GM19372 (cell line): ENCODE measurements around the gene SNU13.
"Not testable (repeated sequence)": the region's sequence is repeated elsewhere in the genome, so short reads cannot be mapped to it uniquely, and the experiment has no call there.

Experiments
- ATAC-seq: cut with Tn5 transposase; IDR thresholded peaks from one replicate; pipeline ENCODE4 v1.9.1; 2021; ENCODE audit warnings: mild to moderate bottlenecking, low read depth, moderate library complexity; ENCODE audit not compliant: unreplicated experiment

SNU13 gene

DNA sequence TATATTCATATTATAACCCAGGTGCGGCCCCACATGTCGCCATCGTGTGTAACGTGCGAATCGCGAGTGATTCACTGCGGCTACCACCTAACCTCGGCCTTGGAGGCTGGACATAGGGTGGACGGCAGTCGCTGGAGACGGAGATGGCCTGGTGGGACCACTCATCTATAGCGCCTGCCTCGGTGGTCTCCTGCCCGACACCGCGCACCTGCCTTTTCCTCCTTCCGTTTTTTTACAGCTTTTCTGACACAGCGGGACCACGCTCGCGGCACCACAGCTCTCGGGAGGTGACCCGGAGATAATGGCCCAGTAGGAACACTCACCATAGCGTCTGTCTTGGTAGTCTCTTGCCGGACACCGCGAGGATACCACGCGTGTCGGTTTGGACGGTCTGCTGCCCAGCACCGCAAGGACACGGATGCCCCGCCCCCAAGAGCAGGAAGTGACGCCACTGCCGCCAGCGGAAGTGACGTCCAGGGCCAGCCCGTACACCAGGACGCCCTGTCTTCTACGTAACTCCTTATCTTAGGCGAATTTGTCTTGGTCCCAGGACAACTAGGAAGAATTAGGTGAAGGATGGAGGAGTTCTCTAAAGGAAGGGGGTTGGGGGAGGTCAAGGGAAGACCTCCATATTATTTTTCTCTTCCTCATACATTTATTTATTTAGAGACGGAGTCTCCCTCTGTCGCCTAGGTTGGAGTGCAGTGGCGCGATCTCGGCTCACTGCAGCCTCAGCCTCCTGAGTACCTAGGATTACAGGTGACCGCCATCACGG is 6.4 kb downstream of the SNU13 start:
- peak; percentile 70 for ATAC-seq

DNA sequence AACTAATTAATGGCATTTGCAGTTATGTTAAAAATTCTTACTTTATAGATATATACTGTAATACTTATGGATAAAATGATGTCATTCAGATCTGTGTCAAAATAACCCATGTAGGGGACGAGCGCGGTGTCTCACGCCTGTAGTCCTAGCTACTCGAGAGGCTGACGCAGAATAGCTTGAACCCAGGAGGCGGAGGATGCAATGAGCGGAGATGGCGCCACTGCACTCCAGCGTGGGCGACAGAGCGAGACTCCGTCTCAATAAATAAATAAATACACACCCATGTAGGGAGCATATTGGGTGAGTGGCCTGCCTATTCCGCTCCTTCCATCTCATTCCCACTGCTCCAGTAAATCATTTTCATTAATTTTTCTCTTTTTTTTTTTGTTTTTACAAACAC is 7.1 kb downstream of the SNU13 start:
- no peak for ATAC-seq

DNA sequence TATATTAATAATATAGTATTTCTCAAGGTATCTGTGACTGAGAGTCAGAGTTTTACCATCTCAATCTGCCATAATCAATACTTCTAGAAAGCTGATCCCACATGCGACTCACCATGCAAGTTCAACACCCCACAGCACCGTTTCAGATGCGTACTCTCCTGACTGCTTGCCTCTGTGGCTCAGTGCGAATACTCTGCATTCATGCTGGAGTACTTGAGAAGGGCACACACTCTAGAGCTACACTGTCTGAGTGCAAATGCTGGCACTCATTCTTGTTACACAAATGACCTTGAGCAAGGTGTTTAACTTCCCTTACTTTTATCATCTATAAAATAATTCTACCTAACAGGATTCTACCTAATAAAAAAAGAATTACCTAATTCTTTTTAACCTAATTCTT is 12.5 kb downstream of the SNU13 start:
- ATAC-seq: no peak

DNA sequence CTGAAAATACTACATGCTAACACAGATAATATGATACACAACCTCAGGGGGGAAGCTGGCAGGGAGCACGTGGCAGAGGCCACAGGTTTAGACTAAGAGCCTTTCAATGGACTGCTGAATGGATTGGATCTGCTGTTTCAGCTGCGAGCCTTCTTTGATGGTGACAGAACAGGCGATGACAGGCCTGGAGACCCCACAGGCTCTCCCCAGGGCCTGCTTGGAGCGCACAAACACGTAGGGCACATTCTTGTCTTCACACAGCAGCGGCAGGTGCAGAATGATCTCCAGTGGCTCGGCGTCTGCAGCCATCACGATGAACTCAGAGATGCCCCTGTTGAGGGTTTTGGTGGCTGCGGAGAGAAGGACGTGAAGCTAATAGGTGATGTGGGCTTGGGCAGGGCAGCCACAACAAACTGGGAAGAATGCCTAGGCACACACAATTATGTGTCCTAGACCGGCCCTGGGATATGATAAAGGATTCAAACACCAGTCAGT is 13.8 kb downstream of the SNU13 start:
- ATAC-seq: no peak

DNA sequence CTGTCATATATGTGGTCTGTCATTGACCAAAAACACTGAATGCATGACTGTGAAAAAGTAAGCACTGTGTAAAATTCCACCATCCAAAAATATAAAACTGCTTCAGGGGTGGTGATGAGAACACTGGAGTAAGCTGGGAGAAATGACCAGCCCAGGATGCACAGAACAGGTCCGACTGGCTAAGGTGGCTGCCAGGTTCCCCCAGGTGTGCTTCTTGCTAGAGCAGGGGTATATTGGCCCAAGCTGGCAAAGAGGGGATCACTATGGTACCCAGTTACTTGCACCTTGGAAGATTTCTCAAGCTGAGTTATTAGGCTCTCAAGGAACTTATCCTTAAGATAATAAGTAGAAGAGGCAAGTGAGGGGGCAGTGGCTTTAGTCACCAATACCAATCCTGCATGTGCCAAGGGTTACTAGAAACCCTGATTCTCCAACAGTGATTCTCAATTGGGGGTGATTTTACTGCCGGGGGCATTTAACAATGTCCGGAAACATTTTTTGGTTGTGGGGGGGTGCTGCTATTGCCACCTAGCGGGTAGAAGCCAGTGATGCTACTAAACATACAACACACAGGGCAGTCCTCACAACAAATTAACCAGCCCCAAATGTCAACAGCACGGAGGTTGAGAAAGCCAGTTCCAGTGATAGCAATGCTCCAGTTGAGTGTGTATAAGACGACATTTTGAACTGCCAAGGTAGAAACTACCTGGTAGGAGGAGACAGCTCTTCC is 15.7 kb downstream of the SNU13 start:
- no peak for ATAC-seq

DNA sequence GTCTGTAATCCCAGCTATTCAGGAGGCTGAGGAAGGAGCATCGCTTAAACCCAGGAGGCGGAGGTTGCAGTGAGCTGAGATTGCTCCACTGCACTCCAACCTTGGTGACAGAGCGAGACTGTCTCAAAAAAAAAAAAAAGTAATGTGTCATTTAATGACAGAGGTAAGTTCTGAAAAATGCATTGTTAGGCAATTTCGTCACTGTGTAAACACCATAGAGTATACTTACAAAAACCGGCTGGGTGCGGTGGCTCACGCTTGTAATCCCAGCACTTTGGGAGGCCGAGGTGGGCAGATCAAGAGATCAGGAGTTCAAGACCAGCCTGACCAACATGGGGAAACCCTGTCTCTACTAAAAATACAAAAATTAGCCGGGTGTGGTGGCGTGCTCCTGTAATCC is 16.6 kb downstream of the SNU13 start:
- not testable (repeated sequence) for ATAC-seq

DNA sequence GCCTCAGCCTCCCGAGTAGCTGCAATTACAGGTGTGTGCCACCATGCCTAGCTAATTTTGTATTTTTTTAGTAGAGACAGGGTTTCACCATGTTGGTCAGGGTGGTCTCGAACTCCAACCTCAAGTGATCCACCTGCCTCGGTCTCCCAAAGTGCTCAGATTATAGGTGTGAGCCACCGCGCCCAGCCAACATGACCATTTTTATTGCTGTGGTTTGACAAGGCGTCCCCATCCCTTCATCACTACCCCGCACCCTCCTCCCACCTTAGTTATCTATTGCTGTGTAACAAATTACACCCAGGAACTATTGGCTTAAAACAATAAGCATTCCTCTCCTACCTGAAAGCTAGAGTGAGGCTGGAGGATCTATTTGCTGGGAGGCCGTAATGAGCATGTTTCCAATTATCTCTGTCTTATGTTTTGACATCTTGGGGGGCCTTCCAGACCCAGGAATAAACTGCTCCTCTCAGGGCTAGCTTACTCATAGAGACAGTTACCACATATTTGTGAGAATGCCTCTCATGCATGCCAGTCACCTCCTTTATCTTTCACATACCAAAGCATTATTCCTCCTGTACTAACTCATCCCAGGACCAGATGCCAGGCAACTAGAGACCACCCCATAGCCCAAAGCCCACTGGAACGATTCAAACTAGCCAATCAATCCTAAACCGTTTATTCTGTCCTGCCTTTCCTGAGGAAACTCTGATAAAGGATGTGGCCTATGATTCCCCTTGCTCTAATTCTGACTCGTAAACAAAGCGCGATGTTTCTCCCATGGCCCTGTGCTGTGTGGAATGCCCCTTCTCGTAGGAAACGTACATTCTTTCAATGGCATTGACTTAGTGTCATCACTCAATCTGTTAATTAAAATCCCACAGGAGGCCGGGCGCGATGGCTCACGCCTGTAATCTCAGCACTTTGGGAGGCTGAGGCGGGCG is 19.4 kb downstream of the SNU13 start:
- ATAC-seq: no peak

DNA sequence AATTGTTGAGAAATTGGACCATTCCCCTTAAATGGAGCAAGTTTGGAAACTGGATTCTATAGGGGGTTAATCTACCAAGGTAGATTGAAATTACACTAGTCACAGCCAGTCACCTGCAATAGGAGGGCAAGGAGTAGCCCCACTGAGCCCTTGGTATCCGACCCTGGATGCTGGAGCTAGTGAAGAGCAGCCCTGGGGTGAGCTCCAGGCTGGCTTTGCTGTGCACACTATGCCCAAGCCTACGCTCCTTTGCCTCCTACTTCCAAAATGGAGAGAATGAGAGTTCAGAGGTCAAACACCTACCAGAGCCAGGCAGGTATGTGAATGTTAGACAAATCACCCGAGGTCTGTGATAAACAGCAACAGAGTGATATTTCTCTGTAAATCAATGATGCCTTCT is 23.7 kb downstream of the SNU13 start:
- ATAC-seq: no peak

DNA sequence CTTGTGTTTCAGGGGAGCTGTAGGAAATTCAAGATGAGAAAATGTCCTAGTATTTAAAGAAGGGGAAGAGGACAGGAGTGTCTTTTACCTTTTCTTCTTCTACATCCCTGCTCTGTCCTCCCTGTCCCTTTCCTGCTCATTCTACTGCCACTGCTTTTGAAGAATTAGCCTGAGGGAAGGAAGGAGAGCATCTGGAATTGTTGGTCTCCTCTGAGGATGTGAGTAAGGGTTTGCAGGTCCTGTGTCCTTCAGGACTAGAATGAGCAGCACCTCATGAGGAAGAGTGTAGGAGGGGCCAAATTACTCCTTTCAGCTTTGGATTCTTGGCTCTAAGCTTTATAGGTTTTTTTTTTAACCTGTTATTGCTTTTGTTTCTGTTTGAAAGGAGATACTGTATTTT is 24.2 kb downstream of the SNU13 start:
- no peak for ATAC-seq

DNA sequence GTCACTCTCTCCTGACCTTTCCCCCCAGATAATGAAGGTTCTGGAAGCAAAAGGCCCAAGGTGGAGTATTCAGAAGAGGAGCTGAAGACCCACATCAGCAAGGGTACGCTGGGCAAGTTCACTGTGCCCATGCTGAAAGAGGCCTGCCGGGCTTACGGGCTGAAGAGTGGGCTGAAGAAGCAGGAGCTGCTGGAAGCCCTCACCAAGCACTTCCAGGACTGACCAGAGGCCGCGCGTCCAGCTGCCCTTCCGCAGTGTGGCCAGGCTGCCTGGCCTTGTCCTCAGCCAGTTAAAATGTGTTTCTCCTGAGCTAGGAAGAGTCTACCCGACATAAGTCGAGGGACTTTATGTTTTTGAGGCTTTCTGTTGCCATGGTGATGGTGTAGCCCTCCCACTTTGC is 25.1 kb downstream of the SNU13 start:
- not testable (repeated sequence) for ATAC-seq

DNA sequence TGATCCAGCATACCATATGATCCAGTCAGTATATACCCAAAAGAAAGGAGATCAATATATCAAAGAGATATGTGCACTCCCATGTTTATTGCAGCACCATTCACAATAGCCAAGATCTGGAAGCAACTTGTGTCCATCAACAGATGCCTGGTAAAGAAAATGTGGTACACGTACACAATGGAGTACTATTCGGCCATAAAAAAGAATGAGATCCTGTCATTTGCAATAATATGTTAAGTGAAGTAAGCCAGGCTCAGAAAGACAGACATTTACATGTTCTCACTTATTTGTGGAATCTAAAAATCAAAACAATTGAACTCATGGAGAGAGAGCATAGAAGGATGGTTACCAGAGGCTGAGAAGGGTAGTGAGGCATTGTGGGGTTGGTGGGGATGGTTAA is 27.0 kb downstream of the SNU13 start:
- ATAC-seq: no peak

DNA sequence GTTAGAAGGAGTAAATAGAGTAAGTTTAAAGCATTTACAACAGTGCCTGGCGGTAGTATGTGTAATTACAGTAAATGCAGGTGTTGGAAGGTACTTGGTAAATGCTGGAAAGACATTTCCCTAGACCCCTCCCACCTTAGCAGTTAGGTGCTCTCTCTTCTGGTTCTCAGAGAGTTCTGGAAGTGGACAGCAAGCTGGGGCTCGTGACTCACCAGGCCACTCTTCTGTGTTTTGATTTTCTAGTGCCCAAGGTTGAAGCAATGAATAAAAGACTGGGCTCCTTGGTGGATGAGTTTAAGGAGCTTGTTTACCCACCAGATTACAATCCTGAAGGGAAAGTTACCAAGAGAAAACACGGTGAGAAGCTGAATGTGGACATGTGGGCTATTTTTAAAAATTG is 27.6 kb downstream of the SNU13 start:
- ATAC-seq: no peak

DNA sequence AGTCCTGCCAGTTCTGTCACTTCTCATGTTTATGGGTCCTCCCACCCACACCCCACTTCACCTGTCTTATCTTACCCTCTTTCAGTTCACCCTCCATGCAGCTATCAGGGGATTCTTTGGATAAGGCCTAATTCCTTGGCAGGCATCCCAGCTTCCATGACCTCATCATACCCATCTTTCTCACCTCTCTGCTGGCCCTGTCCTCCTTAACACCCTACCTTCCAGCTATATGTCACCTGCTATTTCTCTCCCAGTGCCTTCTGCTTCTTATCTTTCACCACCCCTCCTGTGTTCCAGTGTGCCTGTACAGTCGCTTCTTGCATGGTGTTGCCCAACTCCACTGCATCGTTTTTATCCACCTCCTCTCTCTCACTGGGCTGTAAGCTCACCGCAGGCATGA is 28.3 kb downstream of the SNU13 start:
- no peak for ATAC-seq

DNA sequence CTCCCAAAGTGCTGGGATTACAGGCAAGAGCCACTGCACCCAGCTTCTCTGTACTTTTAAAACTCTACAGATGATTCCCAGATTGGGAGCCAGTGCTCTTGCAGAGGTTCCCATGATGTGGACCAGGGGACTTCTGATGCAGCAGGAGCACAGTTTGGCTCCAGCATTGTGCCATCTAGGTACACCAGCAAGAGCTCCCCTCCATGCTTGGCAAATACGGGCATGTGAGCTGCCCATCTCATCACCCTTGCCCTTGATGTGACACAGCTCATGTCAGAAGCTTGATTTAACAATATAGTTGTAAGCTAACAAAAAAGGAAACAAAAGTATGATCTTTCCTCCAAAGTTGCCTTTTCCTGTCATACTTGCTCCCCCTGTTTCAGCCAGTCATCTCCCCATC is 28.7 kb downstream of the SNU13 start:
- no peak for ATAC-seq

DNA sequence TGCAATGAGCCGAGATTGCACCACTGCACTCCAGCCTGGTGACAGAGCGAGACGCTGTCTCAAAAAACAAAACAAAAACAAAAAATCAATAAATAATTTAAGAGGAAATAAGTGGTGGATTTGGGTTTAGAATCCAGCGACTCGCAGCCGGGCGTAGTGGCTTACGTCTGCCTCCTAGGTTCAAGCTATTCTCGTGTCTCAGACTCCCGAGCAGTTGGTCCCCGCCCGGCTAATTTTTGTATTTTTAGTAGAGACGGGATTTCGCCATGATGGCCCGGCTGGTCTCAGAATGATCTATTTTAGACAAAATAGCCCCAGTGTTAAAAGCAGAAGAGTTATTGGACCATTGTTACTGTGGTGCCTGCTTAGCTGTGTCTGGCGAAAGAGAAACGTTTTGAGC is 29.8 kb downstream of the SNU13 start:
- ATAC-seq: no peak

DNA sequence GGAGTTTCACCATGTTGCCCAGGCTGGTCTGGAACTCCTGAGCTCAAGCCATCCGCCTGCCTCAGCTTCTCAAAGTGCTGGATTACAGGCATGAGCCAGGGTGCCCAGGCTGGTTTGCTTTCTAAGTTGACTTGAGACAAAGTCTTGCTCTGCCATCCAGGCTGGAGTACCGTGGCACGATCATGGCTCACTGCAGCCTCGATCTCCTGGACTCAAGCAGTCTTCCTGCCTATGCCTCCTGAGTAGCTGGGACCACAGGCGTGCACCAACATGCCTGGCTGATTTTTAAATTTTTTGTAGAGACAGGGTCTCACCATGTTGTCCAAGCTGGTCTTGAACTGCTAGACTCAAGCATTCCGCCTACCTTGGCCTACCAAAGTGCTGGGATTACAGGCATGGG is 31.0 kb downstream of the SNU13 start:
- no peak for ATAC-seq

DNA sequence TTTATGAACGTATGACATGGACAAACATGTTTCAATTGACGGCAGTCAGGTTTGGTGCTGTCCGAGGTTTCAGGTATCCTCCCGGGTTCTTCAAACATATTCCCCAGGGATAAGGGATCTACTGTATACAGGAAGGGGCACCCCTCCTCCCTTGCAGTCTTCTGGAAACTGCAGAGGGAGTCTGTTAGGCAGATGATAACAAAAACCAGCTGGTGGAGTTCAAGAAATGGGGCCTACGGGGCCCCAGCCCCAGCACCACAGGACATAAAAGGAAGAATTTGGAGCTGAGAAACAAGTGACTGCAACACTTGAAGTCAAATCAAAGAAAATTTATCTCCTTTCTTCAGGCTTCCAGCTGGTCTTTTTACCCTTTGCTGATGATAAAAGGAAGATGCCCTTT is 32.1 kb downstream of the SNU13 start:
- ATAC-seq: no peak

DNA sequence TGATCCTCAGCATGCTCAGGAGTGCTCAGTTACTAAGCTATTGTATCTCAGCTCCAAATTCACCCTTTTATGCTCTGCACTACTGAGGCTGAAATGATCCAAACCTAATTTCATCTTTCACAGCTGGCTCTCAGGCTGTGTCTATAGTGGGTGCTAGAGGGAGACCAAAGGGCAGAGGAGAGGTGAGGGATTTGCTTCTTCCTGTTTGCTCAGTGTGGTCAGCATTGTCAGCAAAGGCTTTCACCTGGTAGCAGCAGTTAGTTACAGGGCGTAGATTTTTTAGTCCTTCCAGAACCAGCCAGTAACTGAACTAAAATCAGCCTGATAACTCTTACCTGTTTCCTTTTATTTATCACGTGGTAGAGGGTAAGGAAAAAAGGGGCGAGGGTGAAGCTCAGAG is 34.3 kb downstream of the SNU13 start:
- no peak for ATAC-seq

DNA sequence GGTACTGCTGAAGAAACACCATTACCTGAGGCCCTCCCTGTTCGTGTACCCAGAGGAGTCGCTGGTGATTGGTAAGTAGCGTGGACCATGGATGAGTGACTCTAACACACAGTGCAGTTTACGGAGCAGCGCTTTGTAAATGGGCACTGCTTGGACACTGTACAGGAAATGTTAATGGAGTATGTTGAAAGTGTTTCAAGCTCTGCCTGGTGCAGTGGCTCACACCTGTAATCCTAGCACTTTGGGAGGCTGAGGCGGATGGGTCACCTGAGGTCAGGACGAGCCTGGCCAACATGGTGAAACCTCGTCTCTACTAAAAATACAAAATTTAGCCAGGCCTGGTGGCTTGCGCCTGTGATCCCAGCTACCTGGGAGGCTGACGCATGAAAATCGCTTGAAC is 37.8 kb downstream of the SNU13 start:
- no peak for ATAC-seq

DNA sequence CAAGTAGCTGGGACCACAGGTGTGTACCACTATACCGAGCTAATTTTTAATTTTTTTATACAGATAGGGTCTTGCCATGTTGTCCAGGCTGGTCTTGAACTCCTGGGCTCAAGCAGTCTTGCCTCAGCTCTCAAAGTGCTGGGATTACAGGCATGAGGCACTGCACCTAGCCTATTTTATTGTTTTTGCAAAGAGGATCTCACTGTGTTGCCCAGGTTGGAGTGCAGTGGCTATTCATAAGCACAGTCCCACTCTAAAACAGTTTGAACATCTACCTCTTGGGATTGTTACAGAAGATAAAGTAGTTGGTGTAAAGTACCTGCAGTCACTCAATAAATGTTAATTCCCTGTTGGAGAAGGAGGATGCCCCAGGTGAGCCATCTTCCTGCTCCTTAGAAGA is 38.4 kb downstream of the SNU13 start:
- ATAC-seq: no peak

DNA sequence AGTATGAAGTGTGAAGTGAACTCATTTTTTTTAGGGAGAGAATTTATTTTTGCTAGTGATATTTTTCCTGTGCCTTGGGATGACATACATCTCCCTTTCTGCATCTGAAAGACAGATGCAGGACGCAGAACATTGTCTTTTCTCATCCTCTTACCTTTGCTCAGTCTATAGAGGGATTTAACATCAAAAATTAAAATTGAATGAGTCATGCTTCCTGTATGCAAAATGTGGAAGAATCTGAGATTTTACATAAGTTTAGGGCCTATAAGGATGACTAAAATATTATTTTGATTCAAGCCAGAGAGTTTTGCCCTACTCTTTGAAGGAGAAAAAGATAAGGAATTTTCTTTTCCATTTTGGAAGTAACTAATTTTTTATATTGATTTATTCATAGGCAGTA is 40.2 kb downstream of the SNU13 start:
- ATAC-seq: no peak
